GM21786 (cell line): Measurements from ENCODE around the gene PLXNB1.

Experiments
- ATAC-seq: cut with Tn5 transposase; IDR thresholded peaks from one replicate; pipeline ENCODE4 v1.9.1; 2021; ENCODE audit not compliant: unreplicated experiment

Gene PLXNB1

GRCh38 chr3:48435223-48435595, 5.3 kb upstream of the PLXNB1 start:
- ATAC-seq: no peak

- ATAC-seq: no peak
Observed at GRCh38 chr3:48434591-48435222, 4.8 kb upstream of the PLXNB1 start.

GRCh38 chr3:48433472-48434118, 3.7 kb upstream of the PLXNB1 start:
- no peak for ATAC-seq

- no peak for ATAC-seq
Observed at GRCh38 chr3:48432411-48433371, 2.8 kb upstream of the PLXNB1 start.

GRCh38 chr3:48431224-48432029, 1.5 kb upstream of the PLXNB1 start:
- ATAC-seq: no peak

GRCh38 chr3:48430708-48431101, 819 bp upstream of the PLXNB1 start:
- ATAC-seq: no peak

GRCh38 chr3:48429317-48429959, 448 bp downstream of the PLXNB1 start:
- no peak for ATAC-seq

- no peak for ATAC-seq
Observed at GRCh38 chr3:48428572-48429316, 1.1 kb downstream of the PLXNB1 start.

GRCh38 chr3:48428088-48428571, 1.8 kb downstream of the PLXNB1 start:
- ATAC-seq: no peak

GRCh38 chr3:48427630-48427962, 2.3 kb downstream of the PLXNB1 start:
- no peak for ATAC-seq

- no peak for ATAC-seq
Observed at GRCh38 chr3:48426944-48427629, 2.8 kb downstream of the PLXNB1 start.

GRCh38 chr3:48426401-48426909, 3.4 kb downstream of the PLXNB1 start:
- ATAC-seq: no peak

GRCh38 chr3:48425281-48425812, 4.5 kb downstream of the PLXNB1 start:
- ATAC-seq: no peak

GRCh38 chr3:48423883-48424695, 5.8 kb downstream of the PLXNB1 start:
- no peak for ATAC-seq

- ATAC-seq: no peak
Observed at GRCh38 chr3:48423241-48423882, 6.5 kb downstream of the PLXNB1 start.

- ATAC-seq: no peak
Observed at GRCh38 chr3:48422681-48423080, 7.2 kb downstream of the PLXNB1 start.

- no peak for ATAC-seq
Observed at GRCh38 chr3:48422272-48422671, 7.6 kb downstream of the PLXNB1 start.
